Right atrium auricular region (tissue), 2 donors: ENCODE data around the gene PRRX2. TPM values are rescaled to one million over a fixed set of nuclear protein-coding genes. Genes with fewer than 3 reads are reported as not detected.

Source experiments
- DNase-seq: peaks from one replicate; pipeline ENCODE4 v3.0.0-alpha.2; 2019; ENCODE audit warnings: low spot score
- H3K27ac ChIP-seq, 2 donors: fragments of 200-600 bp; sonication (generic); 1 replicate in 1 of 2; 2 replicates in 1 of 2; pipeline ENCODE4 v1.5.1; 2016 to 2019
- H3K27me3 ChIP-seq, 2 donors: fragments of 200-600 bp; sonication (generic); one replicate each; pipeline versions ENCODE4 v1.5.1 to v1.6.0; 2017 to 2019
- H3K36me3 ChIP-seq: fragments of 200-600 bp; sonication (generic); one replicate; pipeline ENCODE4 v1.5.1; 2016
- H3K4me1 ChIP-seq, 2 donors: fragments of 200-600 bp; sonication (generic); one replicate each; pipeline versions ENCODE4 v1.5.1 to v1.6.0; 2017 to 2019
- H3K4me3 ChIP-seq, 2 donors: fragments of 200-600 bp; sonication (generic); 1 replicate in 1 of 2; 2 replicates in 1 of 2; pipeline ENCODE4 v1.5.1; 2017 to 2019; ENCODE audit warnings: mild to moderate bottlenecking in 1 of 2, moderate library complexity in 1 of 2
- H3K9me3 ChIP-seq, 2 donors: fragments of 200-600 bp; sonication (generic); one replicate each; pipeline ENCODE4 v1.5.1; 2019
- CTCF ChIP-seq, 2 donors: fragments of 200-600 bp; sonication (generic); IDR thresholded peaks; one replicate each; pipeline ENCODE4 v1.5.1; 2019; ENCODE audit warnings: antibody characterized with exemption in 2 of 2
- total RNA-seq, 2 donors: library from RNA; depleted of rRNA; stranded (reverse); fragments of >200 nt; gene quantifications; one replicate each; pipeline ENCODE4 v1.1.0, GENCODE V29; 2016

The PRRX2 gene
- total RNA-seq, 2 donors from 2014 or later, result 1.1 to 6.9 TPM

GRCh38 chr9:129624168-129624759 lies 41.2 kb upstream of the PRRX2 start:
- TF ChIP-seq CTCF (IDR thresholded peaks at IDR 0.05), result peak; percentile 44 to 77
- Histone ChIP-seq H3K9me3 (no peaks in the 10 kb centered on the region), H3K36me3 (no peaks in the 10 kb centered on the region), H3K4me1 (peaks cover 0 to 37% of the 10 kb centered on the region in 2 donors), H3K27ac (no peak overlapping the region), H3K4me3 (no peak overlapping the region), H3K27me3 (no peaks in the 10 kb centered on the region)
- DNase-seq, result no peak

GRCh38 chr9:129624947-129625346 lies 40.5 kb upstream of the PRRX2 start:
- Histone ChIP-seq H3K4me3 (no peak overlapping the region), H3K27ac (no peak overlapping the region), H3K4me1 (peaks cover 0 to 40% of the 10 kb centered on the region in 2 donors), H3K27me3 (no peaks in the 10 kb centered on the region), H3K36me3 (no peaks in the 10 kb centered on the region), H3K9me3 (no peaks in the 10 kb centered on the region)
- no peak for TF ChIP-seq CTCF (IDR thresholded peaks at IDR 0.05)
- no peak for DNase-seq

GRCh38 chr9:129626079-129626624 lies 39.3 kb upstream of the PRRX2 start, which contains the start of gene NTMT1:
TSS of gene NTMT1 (plus strand) at chr9:129626163. CDS start at chr9:129632704, 6,541 bp downstream.
- H3K4me3 ChIP-seq, result peak within 1 kb of the TSS; percentile 59 to 79
- no peaks in the 10 kb centered on the region for H3K9me3 ChIP-seq
- peak; percentile 90 for DNase-seq
- TF ChIP-seq CTCF (IDR thresholded peaks at IDR 0.05), result no peak
- H3K27me3 ChIP-seq, result no peaks in the 10 kb centered on the region
- H3K27ac ChIP-seq, result peak within 1 kb of the TSS; percentile 93 to 95
- H3K4me1 ChIP-seq, result peaks cover 0 to 44% of the 10 kb centered on the region in 2 donors
- H3K36me3 ChIP-seq, result no peaks in the 10 kb centered on the region

GRCh38 chr9:129626625-129627284 lies 38.7 kb upstream of the PRRX2 start:
- no peak for TF ChIP-seq CTCF (IDR thresholded peaks at IDR 0.05)
- Histone ChIP-seq H3K4me1 (peaks cover 0 to 50% of the 10 kb centered on the region in 2 donors), H3K27me3 (no peaks in the 10 kb centered on the region), H3K9me3 (no peaks in the 10 kb centered on the region), H3K4me3 (peak overlapping the region; percentile 59 to 79), H3K27ac (peak overlapping the region; percentile 93 to 95), H3K36me3 (no peaks in the 10 kb centered on the region)
- no peak for DNase-seq

GRCh38 chr9:129627556-129628440 lies 37.6 kb upstream of the PRRX2 start:
- no peaks in the 10 kb centered on the region for H3K27me3 ChIP-seq
- no peak for DNase-seq
- H3K4me3 ChIP-seq, result peak overlapping the region; percentile 59 to 79
- peak overlapping the region; percentile 93 to 95 for H3K27ac ChIP-seq
- H3K9me3 ChIP-seq, result no peaks in the 10 kb centered on the region
- H3K36me3 ChIP-seq, result peaks cover 5% of the 10 kb centered on the region
- peaks cover 0 to 60% of the 10 kb centered on the region in 2 donors for H3K4me1 ChIP-seq
- TF ChIP-seq CTCF (IDR thresholded peaks at IDR 0.05), result no peak
